GM18867 (cell line): ENCODE data around the gene OR2H1.
"Not testable (repeated sequence)": the region's sequence is repeated elsewhere in the genome, so short reads cannot be mapped to it uniquely, and the experiment has no call there.

Experiments
- ATAC-seq: cut with Tn5 transposase; IDR thresholded peaks from one replicate; pipeline ENCODE4 v1.9.1; 2021; ENCODE audit warnings: mild to moderate bottlenecking, moderate library complexity; ENCODE audit not compliant: unreplicated experiment

OR2H1 gene

GRCh38 chr6:29456971-29457370 lies at the start of gene OR2H1, which contains the start of gene OR11A1:
Gene OR2H1, plus strand, starts transcription at chr6:29457155. Its CDS starts 4,615 bp downstream, at chr6:29461770.
Gene OR11A1, minus strand, starts transcription at chr6:29457071. Its CDS starts 29,430 bp downstream, at chr6:29427641.
- ATAC-seq, result no peak

GRCh38 chr6:29414588-29414987 lies 42.4 kb upstream of the OR2H1 start, which contains the start of gene OR12D1:
Gene OR12D1, plus strand, starts transcription at chr6:29414928.
- ATAC-seq, result no peak

GRCh38 chr6:29419516-29419915 lies 37.4 kb upstream of the OR2H1 start:
- ATAC-seq, result no peak

GRCh38 chr6:29424168-29424567 lies 32.8 kb upstream of the OR2H1 start:
- no peak for ATAC-seq

GRCh38 chr6:29424575-29424974 lies 32.4 kb upstream of the OR2H1 start:
- no peak for ATAC-seq

GRCh38 chr6:29425075-29425474 lies 31.9 kb upstream of the OR2H1 start:
- ATAC-seq, result no peak

GRCh38 chr6:29426654-29427053 lies 30.3 kb upstream of the OR2H1 start:
- no peak for ATAC-seq

GRCh38 chr6:29436730-29437129 lies 20.2 kb upstream of the OR2H1 start:
- not testable (repeated sequence) for ATAC-seq

GRCh38 chr6:29439006-29439405 lies 17.9 kb upstream of the OR2H1 start, which contains the start of gene OR10C1:
Gene OR10C1, plus strand, starts transcription at chr6:29439306. Its CDS starts 710 bp downstream, at chr6:29440016.
- ATAC-seq, result no peak

- ATAC-seq, result no peak
Measured at GRCh38 chr6:29442719-29443118, 14.2 kb upstream of the OR2H1 start.

- ATAC-seq, result not testable (repeated sequence)
Measured at GRCh38 chr6:29444031-29444430, 12.9 kb upstream of the OR2H1 start.

- ATAC-seq, result no peak
Measured at GRCh38 chr6:29447670-29448069, 9.3 kb upstream of the OR2H1 start.

GRCh38 chr6:29451471-29452193 lies 5.3 kb upstream of the OR2H1 start:
- no peak for ATAC-seq

GRCh38 chr6:29461021-29461814 lies 4.3 kb downstream of the OR2H1 start:
- ATAC-seq, result no peak

GRCh38 chr6:29462022-29462421 lies 5.1 kb downstream of the OR2H1 start:
- ATAC-seq, result no peak

GRCh38 chr6:29465279-29465678 lies 8.3 kb downstream of the OR2H1 start:
- no peak for ATAC-seq

- no peak for ATAC-seq
Measured at GRCh38 chr6:29465801-29466200, 8.8 kb downstream of the OR2H1 start.

GRCh38 chr6:29466241-29466640 lies 9.3 kb downstream of the OR2H1 start:
- no peak for ATAC-seq

GRCh38 chr6:29474996-29475395 lies 18.0 kb downstream of the OR2H1 start:
- no peak for ATAC-seq

- ATAC-seq, result no peak
Measured at GRCh38 chr6:29477923-29478450, 21.0 kb downstream of the OR2H1 start.

GRCh38 chr6:29478740-29479139 lies 21.8 kb downstream of the OR2H1 start:
- no peak for ATAC-seq

- ATAC-seq, result no peak
Measured at GRCh38 chr6:29479560-29479959, 22.6 kb downstream of the OR2H1 start.
